HL-60 (cell line): Measurements from ENCODE around the gene PDYN.

Source experiments
- DNase-seq, 2 experiments: peaks; one replicate each; pipeline ENCODE4 v3.0.0-alpha.2; 2010 to 2020; ENCODE audit warnings: low read depth in 1 of 2, low spot score in 1 of 2
- H3K27ac ChIP-seq: fragments of 250-450 bp; sonication (Bioruptor Pico); replicated peaks from 2 replicates; pipeline ENCODE4 v1.5.1; 2020; ENCODE audit warnings: mild to moderate bottlenecking, moderate library complexity
- H3K27me3 ChIP-seq: fragments of 250-450 bp; sonication (Bioruptor Pico); 2 replicates; pipeline ENCODE4 v1.5.1; 2021; ENCODE audit warnings: mild to moderate bottlenecking, moderate library complexity; ENCODE audit not compliant: insufficient read depth, poor library complexity, severe bottlenecking
- H3K4me3 ChIP-seq: replicated peaks from 2 replicates; pipeline ENCODE4 v1.5.1; 2011; ENCODE audit warnings: mild to moderate bottlenecking, control low read depth, low read length; ENCODE audit not compliant: insufficient read depth
- CTCF ChIP-seq: IDR thresholded peaks from one replicate; pipeline ENCODE4 v1.5.1; 2011; ENCODE audit warnings: low read length, control low read depth, inconsistent platforms; ENCODE audit not compliant: insufficient read depth
- GABPA ChIP-seq: IDR thresholded peaks from 2 replicates; pipeline ENCODE4 v1.6.1; 2012; ENCODE audit warnings: low read depth
- POLR2AphosphoS5 ChIP-seq: IDR thresholded peaks from 2 replicates; pipeline ENCODE4 v1.6.1; 2012; ENCODE audit warnings: low read depth
- REST ChIP-seq: IDR thresholded peaks from 2 replicates; pipeline ENCODE4 v1.6.1; 2012; ENCODE audit warnings: low read depth; ENCODE audit not compliant: insufficient replicate concordance
- SPI1 ChIP-seq: IDR thresholded peaks from 2 replicates; pipeline ENCODE4 v1.6.1; 2012; ENCODE audit warnings: low read depth, mild to moderate bottlenecking, borderline replicate concordance

Gene PDYN

GRCh38 chr20:1959156-1959555 is 34.7 kb downstream of the PDYN start:
- TF ChIP-seq SPI1, result no peak
- no peak for TF ChIP-seq CTCF
- no peak for TF ChIP-seq GABPA
- no peak for TF ChIP-seq POLR2AphosphoS5
- no peak for TF ChIP-seq REST
- no peaks in the 10 kb centered on the region for H3K27me3 ChIP-seq
- no peak for DNase-seq
- no peak overlapping the region for H3K4me3 ChIP-seq
- no peak overlapping the region for H3K27ac ChIP-seq

GRCh38 chr20:1958426-1958825 is 35.4 kb downstream of the PDYN start:
- TF ChIP-seq SPI1 (no peak), REST (no peak), GABPA (no peak), CTCF (no peak), POLR2AphosphoS5 (no peak)
- Histone ChIP-seq H3K27me3 (no peaks in the 10 kb centered on the region), H3K4me3 (no peak overlapping the region), H3K27ac (no peak overlapping the region)
- DNase-seq, result no peak

GRCh38 chr20:1955217-1955616 is 38.6 kb downstream of the PDYN start:
- DNase-seq, result no peak
- H3K4me3 ChIP-seq, result no peak overlapping the region
- TF ChIP-seq GABPA (no peak), POLR2AphosphoS5 (no peak), REST (no peak), SPI1 (no peak), CTCF (no peak)
- H3K27ac ChIP-seq, result no peak overlapping the region
- no peaks in the 10 kb centered on the region for H3K27me3 ChIP-seq
